Calu3 (cell line): ENCODE measurements around the gene OLFML2B. TPM values are rescaled to one million over a fixed set of nuclear protein-coding genes. Genes with fewer than 3 reads are reported as not detected.

Experiments used
- Bru-seq: library from RNA; stranded (reverse); fragments of 400-500 nt; gene quantifications from one replicate; lab custom pipeline; 2021; lab: Mats Ljungman, UMichigan
- BruChase-seq, 2 experiments: library from RNA; stranded (reverse); fragments of 400-500 nt; gene quantifications; one replicate each; lab custom pipeline; 2021; lab: Mats Ljungman, UMichigan
- BruUV-seq: library from RNA; stranded (reverse); fragments of 400-500 nt; replicated peaks from 2 replicates; lab custom pipeline; 2021; lab: Mats Ljungman, UMichigan
- CTCF ChIA-PET: fragments of 300-600 bp; sonication (Branson Sonifier 250); formaldehyde crosslinking; loops from one replicate; lab custom pipeline; 2022; ENCODE audit warnings: antibody characterized with exemption; lab: Charles Lee
- DNase-seq: peaks from one replicate; pipeline ENCODE4 v3.0.0; 2022
- H3K27ac Mint-ChIP-seq: one replicate; pipeline ENCODE4 v1.8.0; 2022; ENCODE audit warnings: mixed read lengths; ENCODE audit not compliant: unreplicated experiment
- H3K27me3 Mint-ChIP-seq: one replicate; pipeline ENCODE4 v1.8.0; 2022; ENCODE audit warnings: mixed read lengths; ENCODE audit not compliant: unreplicated experiment
- H3K36me3 Mint-ChIP-seq: one replicate; pipeline ENCODE4 v1.8.0; 2022; ENCODE audit warnings: mild to moderate bottlenecking, moderate library complexity, mixed read lengths; ENCODE audit not compliant: insufficient read depth, unreplicated experiment
- H3K4me1 Mint-ChIP-seq: one replicate; pipeline ENCODE4 v1.8.0; 2022; ENCODE audit warnings: mild to moderate bottlenecking, low read depth, mixed read lengths; ENCODE audit not compliant: unreplicated experiment
- H3K4me3 Mint-ChIP-seq: one replicate; pipeline ENCODE4 v1.8.0; 2022; ENCODE audit warnings: mild to moderate bottlenecking, low read depth, moderate library complexity, mixed read lengths; ENCODE audit not compliant: unreplicated experiment
- H3K9me3 Mint-ChIP-seq: one replicate; pipeline ENCODE4 v1.8.0; 2022; ENCODE audit warnings: low read depth, mixed read lengths; ENCODE audit not compliant: unreplicated experiment
- intact Hi-C: fragments of 100-400 bp; cut with micrococcal nuclease; formaldehyde crosslinking; loops from one replicate; pipeline ENCODE4 v1.10.0; 2022; ENCODE audit not compliant: unreplicated experiment
- long read RNA-seq: library from polyadenylated mRNA; stranded (forward); transcript quantifications from one replicate; pipeline ENCODE4 v2.0.0, GENCODE V29; 2022
- total RNA-seq: library from RNA; stranded (reverse); gene quantifications from 2 replicates; pipeline ENCODE4 v1.2.3, GENCODE V29; 2022
- TF ChIP-seq, protein P1 (sequence below): fragments of 200-600 bp; IDR thresholded peaks from one replicate; pipeline ENCODE4 v1.8.0; 2022; ENCODE audit warnings: antibody characterized with exemption; ENCODE audit not compliant: unreplicated experiment

OLFML2B gene
- total RNA-seq, result not detected in 2 replicates
- Bru-seq, nascent RNA, result percentile 6 among the genes with signal in this experiment
- percentile 4 among the genes with signal in this experiment for BruChase-seq, experiment 1, labeled RNA remaining after a 6-hour chase
- percentile 2 among the genes with signal in this experiment for BruChase-seq, experiment 2, labeled RNA remaining after a 2-hour chase
- long read RNA-seq, result 0 reads

- intact Hi-C loops, result no loop called here
- Mint-ChIP-seq H3K36me3 (peaks cover 15% of the 10 kb centered on the region), H3K27me3 (peaks cover 70% of the 10 kb centered on the region), H3K27ac (peak within 1 kb of the TSS; percentile 50), H3K4me1 (peaks cover 16% of the 10 kb centered on the region), H3K4me3 (peak within 1 kb of the TSS; percentile 97), H3K9me3 (peaks cover 5% of the 10 kb centered on the region)
- peak; percentile 66 for DNase-seq
- CTCF ChIA-PET, result interaction anchor here (0.5 to 2.3 kb wide), 11 partner anchors 10 to 268 kb away, joined by 3 to 15 read pairs (median 4); partner anchors contain the start of gene NOS1AP
- TF ChIP-seq, protein P1, sequence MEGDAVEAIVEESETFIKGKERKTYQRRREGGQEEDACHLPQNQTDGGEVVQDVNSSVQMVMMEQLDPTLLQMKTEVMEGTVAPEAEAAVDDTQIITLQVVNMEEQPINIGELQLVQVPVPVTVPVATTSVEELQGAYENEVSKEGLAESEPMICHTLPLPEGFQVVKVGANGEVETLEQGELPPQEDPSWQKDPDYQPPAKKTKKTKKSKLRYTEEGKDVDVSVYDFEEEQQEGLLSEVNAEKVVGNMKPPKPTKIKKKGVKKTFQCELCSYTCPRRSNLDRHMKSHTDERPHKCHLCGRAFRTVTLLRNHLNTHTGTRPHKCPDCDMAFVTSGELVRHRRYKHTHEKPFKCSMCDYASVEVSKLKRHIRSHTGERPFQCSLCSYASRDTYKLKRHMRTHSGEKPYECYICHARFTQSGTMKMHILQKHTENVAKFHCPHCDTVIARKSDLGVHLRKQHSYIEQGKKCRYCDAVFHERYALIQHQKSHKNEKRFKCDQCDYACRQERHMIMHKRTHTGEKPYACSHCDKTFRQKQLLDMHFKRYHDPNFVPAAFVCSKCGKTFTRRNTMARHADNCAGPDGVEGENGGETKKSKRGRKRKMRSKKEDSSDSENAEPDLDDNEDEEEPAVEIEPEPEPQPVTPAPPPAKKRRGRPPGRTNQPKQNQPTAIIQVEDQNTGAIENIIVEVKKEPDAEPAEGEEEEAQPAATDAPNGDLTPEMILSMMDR, result no peak
- BruUV-seq, result no TSS peak
Observed at GRCh38 chr1:162023547-162024501, at the start of gene OLFML2B. TSS of gene OLFML2B (minus strand) at chr1:162023869. CDS start at chr1:162023430, 439 bp downstream.

DNA sequence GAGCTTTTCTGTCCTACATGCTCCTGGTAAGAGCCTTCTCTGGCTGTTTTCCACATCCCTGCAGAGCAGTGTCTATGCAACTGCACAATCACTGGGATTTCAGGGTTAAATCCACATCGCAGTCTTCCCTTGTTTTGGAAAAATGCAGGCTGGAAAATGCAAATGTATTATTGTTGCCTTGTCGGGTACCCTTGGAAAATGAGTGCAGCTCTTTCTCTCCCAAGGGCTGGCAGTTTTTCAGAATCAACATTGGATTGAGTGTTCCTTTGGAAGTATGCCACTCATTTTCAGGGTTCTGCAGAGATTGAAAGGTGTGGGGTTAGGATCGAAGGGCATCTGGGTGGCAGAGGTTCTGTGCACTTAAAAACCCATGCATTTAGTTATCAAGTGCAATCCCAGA is 49.1 kb upstream of the OLFML2B start:
- H3K4me1 Mint-ChIP-seq, result peaks cover 53% of the 10 kb centered on the region
- no peak overlapping the region for H3K27ac Mint-ChIP-seq
- no peaks in the 10 kb centered on the region for H3K9me3 Mint-ChIP-seq
- no peak overlapping the region for H3K4me3 Mint-ChIP-seq
- peaks cover 20% of the 10 kb centered on the region for H3K36me3 Mint-ChIP-seq
- TF ChIP-seq, protein P1, result no peak
- CTCF ChIA-PET, result no interaction called here
- intact Hi-C loops, result loop anchor here (5.0 kb wide), 1 partner anchor 150 kb away; no protein-coding TSS in a partner anchor
- H3K27me3 Mint-ChIP-seq, result no peaks in the 10 kb centered on the region
- no TSS peak for BruUV-seq
- no peak for DNase-seq

- BruUV-seq, result no TSS peak
- intact Hi-C loops, result loop anchor here (5.0 kb wide), 1 partner anchor 151 kb away; no protein-coding TSS in a partner anchor
- TF ChIP-seq, protein P1, result no peak
- peak overlapping the region; percentile 86 for H3K4me3 Mint-ChIP-seq
- peak; percentile 33 for DNase-seq
- H3K4me1 Mint-ChIP-seq, result peaks cover 39% of the 10 kb centered on the region
- no peaks in the 10 kb centered on the region for H3K27me3 Mint-ChIP-seq
- no peak overlapping the region for H3K27ac Mint-ChIP-seq
- no peaks in the 10 kb centered on the region for H3K9me3 Mint-ChIP-seq
- peaks cover 20% of the 10 kb centered on the region for H3K36me3 Mint-ChIP-seq
- CTCF ChIA-PET, result interaction anchor here (0.6 to 1.6 kb wide), 8 partner anchors 11 to 214 kb away, joined by 3 to 7 read pairs (median 4); no protein-coding TSS in a partner anchor
Observed at GRCh38 chr1:162070825-162071224, 47.2 kb upstream of the OLFML2B start.

- peak; percentile 41 for DNase-seq
- intact Hi-C loops, result loop anchor here (5.0 kb wide), 1 partner anchor 152 kb away; no protein-coding TSS in a partner anchor
Observed at GRCh38 chr1:162070094-162070748, 46.6 kb upstream of the OLFML2B start.

More at GRCh38 chr1:162070094-162070748, 46.6 kb upstream of the OLFML2B start:
- peaks cover 20% of the 10 kb centered on the region for H3K36me3 Mint-ChIP-seq
- BruUV-seq, result no TSS peak
- peak overlapping the region; percentile 86 for H3K4me3 Mint-ChIP-seq
- peaks cover 33% of the 10 kb centered on the region for H3K4me1 Mint-ChIP-seq
- no peaks in the 10 kb centered on the region for H3K9me3 Mint-ChIP-seq
- TF ChIP-seq, protein P1, result no peak
- CTCF ChIA-PET, result interaction anchor here (0.6 to 1.6 kb wide), 11 partner anchors 11 to 215 kb away, joined by 3 to 8 read pairs (median 4); no protein-coding TSS in a partner anchor
- H3K27ac Mint-ChIP-seq, result no peak overlapping the region
- no peaks in the 10 kb centered on the region for H3K27me3 Mint-ChIP-seq
